SHP77 treated with DMSO at 0.1 percent for 48 hours (cell line): ENCODE data around the gene ECE2.

ENCODE experiments used
- DNase-seq: peaks from one replicate; lab custom pipeline; 2025; lab: John Stamatoyannopoulos, UW

ECE2 gene

DNA sequence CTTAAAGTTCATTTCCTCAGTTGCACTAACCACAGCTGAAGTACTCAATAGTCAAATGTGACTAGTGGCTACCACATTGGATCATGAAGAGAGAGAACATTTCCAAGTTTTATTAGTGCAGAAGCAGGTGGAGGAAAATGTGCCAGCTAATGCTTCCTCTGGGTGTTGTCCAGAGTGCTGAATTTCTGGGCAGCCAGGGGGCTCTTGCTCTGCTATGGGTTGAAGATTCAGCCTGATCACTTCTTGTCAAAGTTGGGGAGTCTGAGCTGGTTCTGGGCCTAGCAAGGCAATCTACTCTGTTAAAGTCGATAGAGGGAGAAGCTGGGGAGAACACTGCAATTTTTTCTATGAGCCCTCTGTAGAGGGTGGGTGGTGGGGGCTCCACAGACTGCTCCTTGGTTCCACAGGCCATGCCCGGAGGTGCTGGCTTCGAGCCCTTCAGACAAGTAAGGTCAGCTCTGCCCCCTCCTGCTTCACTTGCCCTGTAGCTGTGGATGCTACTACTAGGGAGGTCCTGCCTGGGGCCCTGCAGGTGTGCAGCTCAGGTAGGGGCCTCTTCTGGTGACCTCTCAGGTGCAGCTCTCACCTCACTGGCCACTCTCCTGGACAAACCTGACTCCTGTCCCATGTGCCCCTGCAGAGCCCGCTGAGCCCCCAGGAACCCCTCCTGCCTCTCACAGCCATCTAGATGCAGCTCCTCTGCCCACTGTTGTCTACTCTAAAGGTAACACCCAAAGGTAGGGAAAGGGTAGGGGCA is 35.3 kb upstream of the ECE2 start:
- DNase-seq = no peak

DNA sequence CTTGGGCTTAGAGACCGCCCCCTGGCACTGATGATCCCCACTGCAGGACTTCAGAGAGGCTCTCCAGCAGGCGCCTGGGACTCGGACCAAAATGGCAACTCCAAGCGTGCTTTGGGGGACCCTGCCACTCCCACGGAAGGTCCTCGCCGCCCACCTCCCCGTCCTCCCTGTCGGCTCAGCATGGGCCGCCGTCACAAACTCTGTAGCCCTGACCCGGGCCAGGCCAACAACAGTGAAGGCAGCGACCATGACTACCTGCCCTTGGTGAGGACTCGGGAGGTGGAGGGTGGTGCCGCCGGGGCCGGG is 34.7 kb upstream of the ECE2 start:
- DNase-seq = no peak

DNA sequence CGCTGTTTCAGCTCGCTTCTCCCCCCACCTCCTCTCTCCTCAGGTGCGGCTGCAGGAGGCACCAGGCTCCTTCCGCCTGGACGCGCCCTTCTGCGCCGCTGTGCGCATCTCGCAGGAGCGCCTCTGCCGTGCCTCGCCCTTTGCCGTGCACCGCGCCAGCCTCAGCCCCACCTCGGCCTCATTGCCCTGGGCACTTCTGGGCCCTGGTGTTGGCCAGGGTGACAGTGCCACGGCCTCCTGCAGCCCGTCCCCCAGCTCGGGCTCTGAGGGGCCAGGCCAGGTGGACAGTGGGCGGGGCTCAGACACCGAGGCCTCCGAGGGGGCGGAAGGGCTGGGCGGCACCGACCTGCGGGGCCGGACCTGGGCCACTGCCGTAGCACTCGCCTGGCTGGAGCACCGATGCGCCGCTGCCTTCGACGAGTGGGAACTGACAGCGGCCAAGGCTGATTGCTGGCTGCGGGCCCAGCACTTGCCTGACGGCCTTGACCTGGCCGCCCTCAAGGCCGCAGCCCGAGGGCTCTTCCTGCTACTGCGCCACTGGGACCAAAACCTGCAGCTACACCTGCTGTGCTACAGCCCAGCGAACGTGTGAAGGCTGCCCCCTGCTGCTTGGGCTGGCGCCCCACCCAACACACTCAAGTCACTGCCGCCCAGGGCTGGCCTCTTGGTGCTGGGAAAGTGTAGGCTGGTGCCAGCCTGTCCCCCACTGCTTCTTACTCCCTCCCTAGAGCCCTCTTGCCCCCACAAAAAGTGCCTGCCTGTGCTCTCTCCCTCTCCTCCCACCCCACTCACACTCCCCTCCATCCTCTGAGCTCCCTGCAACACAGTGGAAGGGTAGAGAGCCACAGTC is 34.1 kb upstream of the ECE2 start:
- peak; percentile 29 for DNase-seq

DNA sequence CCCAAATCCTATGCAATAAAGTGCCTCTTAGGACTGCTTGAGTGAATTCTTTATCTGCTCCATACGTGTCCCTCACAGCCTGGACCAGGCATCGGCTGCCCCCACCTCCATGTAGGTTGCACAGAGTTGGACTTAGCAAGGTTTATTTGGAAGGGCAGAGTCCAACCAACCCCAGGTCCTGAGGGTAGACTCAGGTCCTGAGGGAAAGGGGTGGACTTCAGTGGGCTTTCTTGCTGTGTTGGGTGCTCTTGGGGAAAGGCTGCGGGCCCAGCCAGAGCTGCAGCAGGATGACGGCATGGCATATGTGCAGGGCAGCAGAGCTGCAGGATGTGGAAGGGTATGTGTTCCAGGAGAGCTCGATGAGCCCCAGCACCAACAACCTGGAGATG is 33.5 kb upstream of the ECE2 start:
- DNase-seq = no peak

DNA sequence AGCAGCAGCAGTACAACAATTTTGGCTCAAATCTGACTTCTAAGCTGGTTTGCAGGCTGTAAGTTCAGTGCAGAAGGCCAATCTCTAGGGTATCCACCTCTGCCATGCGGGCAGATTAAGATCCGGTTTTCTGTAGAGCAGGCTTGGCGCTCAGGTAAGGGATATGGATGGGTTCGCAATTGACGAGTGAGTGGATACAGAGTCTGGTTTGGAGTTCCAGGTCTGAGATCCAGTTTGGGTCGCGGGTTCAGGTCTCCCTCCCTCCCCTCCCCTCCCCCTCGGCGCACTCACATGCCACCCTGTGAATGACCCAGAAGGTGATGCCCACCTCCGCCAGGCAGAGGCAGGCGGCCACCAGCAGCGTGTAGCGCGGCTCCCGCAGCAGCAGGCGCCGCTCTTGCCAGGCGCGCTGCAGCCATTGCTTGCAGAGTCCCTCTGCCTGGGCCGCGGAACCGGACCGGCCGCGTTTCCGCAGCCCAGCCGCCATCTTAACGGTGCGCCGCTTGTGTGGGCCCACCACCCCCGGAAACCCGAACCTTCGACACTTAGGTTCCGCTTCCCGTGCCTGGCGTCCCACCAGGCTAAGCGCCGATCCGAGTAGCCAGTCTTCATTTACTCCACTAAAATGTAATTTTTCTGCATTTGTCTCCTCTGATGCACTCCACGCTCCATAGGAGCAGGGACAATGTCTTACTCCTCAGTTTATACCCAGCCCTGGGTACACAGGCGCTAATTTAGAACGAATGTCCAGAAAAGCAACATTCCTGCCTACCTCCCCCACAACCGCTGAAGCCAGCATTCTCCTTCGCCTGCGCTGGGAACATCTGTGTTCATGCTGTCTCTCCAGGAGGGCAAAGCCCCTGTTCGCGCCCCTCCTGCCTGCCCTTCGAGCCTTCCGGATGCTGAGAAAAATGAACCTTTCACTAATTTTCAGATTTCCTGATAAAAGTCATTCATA is 27.1 kb upstream of the ECE2 start, which contains the start of gene ALG3:
TSS of gene ALG3 (minus strand) at position 509 of the 958 bp plus-strand sequence. CDS start at position 487, 22 bp downstream.
- peak; percentile 48 for DNase-seq

DNA sequence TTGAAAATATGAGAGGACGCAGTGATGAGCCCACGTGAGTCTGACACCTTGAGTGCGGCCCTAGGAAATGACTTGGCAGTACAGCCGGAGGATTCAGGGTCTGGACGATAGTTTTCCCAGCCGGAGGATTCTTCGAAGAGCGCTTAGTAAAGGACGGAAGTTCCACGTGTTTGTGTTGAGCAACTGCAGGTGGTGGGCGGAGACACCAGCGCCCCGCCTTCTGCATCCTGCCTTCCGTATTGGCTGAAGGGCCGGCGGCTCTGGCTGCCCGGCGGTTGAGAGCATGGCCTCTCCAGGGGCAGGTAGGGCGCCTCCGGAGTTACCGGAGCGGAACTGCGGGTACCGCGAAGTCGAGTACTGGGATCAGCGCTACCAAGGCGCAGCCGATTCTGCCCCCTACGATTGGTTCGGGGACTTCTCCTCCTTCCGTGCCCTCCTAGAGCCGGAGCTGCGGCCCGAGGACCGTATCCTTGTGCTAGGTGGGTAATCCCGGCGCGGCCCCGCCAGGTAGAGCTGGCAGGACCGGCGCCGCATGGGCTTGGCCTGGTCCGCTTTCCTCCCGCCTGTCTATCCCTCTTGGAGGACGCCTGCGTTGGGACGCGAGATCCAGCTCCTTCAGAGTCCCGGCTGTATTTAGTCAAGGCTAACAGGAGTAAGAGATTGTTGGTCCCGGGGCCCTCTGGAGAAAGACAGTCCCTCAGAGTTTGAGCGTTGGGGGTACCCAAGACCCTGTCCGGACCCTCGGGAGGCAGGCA is 26.2 kb upstream of the ECE2 start, which contains the start of gene EEF1AKMT4:
TSS of gene EEF1AKMT4 (plus strand) at position 261 of the 755 bp plus-strand sequence. CDS start at position 284, 23 bp downstream.
- DNase-seq = peak; percentile 96

DNA sequence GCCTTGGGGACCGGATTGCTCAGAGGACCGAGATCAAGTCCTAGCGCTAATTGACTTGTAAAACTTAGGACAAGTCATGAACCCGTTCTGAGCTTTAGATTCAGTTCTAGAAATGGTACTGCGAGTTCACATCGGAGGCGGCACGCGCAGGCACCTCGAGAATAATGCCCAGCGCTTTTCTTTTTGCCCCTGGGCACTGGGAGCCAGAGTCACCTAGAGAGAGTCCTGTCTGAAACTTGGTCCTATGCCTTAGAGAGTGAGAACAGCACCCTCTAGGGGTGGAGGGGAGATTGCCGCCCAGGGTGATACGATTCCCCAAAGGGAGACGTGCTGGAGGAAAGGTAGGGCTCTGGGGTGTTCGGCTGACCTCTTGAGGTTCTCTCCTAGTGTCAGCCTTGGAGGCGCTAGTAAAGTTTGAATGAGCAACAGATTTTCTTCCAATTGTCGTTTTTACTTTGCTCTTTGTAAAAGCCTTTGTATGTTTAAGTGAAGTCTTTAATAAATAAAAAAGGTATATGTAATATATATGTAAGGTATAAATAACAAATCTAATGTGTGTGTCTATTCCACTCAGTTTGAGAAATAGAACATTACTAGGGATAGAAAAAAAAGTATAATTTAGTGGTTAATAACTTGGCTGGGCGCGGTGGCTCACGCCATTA is 25.5 kb upstream of the ECE2 start:
- DNase-seq = peak; percentile 72

DNA sequence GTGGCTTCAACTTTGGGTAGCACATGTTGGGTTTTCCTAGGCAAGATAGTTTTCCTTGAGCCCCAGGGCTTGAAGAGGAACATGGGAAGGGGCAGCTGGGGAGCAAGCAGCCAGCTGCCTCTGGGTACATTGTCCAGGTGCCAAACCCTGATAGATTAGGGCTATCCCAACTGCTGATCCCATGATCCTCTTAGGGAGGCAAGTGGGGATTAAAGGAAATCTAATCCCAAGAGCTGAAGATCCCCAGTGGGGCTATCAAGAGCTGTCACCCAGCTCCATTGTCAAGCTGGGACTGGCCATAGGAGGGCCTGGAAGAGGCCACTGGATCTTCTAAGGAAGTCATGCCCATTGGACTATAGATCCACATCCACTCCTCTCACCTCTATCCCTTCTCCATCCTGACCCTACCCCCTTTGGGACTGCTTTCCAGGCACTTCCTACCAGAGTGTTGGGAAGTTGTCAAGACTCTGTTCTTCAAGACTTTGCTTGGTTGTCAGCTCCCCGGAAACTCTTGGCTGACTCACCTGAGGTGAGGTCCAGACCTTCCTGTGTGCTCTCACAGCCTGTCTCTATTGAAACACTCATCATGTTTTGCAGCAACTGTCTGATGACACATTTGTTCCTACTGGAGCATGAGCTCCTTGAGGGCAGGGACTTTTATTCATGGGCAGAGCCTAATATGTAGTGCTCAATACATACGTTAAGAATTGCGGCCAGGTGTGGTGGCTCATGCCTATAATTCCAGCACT is 20.4 kb upstream of the ECE2 start:
- DNase-seq = no peak

DNA sequence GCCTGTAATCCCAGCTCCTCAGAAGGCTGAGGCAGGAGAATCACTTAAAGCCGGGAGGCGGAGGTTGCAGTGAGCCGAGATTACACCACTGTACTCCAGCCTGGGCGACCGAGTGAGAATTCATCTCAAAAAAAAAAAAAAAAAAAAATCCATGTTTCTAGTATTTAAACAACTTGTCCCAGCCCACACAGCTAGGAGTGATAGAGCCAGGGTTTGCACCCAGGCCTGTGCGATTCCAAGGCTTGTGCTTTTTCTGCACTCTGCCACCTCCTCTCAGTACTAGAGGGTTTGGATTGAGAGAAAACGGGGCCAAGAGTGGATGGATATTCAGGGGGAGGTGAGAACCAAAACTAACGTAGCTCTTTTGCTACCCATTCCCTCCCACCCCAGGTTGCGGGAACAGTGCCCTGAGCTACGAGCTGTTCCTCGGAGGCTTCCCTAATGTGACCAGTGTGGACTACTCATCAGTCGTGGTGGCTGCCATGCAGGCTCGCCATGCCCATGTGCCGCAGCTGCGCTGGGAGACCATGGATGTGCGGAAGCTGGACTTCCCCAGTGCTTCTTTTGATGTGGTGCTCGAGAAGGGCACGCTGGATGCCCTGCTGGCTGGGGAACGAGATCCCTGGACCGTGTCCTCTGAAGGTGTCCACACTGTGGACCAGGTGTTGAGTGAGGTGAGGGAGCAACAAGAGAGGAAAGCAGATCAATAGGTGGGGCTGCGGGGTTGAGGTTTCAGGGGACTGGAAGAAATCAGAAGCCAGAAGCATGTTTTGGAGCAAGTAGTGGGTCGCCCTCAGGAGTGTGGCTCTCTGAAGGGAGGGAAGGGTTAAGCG is 18.5 kb upstream of the ECE2 start:
- no peak for DNase-seq

DNA sequence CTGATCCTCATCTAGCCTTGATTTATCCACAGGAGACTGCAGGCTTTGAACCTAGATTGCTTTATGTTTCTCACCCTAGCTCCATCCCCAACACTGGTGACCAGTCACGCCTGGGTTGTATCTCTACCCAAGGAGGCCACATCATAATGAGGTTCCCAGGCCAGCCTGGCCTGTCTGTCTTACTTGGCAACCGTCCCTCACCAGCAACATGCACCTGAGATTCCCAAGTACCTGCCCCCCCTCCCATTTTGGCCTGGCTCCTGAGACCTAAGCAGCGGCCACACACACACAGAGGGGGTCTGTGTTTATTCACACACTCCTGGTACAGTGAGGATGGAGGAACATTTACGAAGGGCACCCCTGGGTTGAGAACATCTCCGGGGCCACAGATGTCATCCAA is 16.9 kb upstream of the ECE2 start:
- DNase-seq = no peak

DNA sequence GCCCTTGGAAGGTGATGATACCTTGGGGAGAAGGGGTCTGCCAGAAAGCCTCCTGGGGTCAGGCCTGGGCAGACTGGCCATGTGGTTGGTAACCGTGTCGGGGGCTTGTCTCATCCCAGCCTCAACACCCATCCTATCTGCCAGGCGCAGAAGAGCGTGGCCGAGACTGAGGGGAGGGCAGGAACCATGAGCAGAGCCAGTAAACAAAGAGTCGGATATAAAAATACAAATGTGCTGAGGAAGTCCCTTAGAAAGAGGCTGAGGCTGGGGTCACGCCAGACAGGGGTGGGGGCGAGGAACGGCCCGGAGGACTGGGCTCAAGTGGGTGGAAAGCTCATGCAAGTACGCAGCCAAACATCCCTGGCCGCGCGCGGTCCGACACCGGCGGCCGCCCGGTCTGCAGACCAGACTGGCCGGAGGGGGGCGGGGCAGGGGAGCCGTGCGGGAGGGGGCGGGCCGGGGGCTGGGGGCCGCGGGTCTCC is 16.4 kb upstream of the ECE2 start:
- DNase-seq = no peak

DNA sequence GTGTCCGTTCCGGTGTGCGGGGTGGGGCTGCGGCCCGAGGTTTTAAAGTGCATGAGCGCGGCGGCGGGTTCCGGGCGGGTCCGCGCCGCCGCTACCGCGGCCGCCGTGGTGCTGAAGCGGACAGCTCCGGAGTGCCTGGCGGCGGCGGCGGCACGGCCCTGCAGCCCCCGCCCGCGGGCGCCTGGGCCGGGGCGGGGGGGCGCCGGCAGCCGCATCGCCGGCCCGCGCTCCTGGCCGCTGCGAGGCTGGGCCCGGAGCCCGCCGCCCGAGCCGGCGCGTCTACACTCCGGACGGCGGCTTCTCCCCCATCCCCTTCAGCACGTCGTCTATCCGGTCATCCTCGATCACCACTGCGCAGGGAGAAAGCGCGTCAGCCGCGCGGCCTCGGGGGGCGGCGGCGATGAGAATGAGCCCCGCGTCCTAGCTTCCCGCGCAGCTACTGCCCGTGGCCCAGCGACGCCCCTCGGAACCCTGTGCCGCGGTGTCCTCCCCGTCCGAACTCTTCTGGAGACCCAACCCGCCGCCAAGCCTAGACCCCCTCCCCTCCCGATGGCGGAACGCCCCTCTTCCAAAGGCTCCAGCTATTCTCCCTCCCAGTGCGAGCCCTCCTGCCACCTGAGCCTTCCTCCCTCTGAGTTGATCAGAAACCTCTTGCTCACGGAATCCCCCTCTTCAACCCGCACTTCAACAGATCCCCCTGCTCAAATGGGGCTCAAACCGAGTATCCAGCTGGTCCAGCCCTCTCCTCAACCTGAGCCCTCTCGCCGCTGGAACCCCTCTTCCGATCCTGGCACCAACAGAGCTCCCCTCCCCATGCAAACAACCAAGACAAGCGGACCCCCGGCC is 15.7 kb upstream of the ECE2 start:
- no peak for DNase-seq

DNA sequence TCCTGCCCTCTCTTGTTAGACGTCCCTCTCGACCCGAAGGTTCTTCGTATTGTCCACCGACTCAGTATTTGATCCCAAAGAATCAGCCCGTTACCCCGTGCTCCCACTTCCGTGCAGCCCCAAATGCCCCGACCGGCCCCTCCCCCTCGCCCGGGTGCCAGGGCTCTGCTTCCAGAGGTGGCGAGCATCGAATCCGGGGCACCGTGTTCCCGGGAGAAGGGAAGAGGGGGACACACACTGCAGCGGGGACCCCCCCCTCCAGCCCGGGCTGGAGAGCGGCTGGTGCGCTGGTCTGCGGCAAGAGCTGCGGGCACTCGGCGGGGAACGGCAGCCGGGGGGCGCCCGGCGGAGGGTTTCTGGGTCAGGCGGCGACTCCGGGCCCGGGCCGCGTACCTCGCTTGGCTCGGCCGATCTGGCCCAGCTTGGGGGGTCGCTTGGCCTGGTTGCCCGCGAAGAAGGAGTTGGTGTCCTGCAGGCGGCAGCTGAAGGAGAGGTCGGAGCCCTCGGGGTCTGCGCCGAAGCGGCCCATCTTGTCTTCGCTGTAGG is 15.0 kb upstream of the ECE2 start:
- no peak for DNase-seq

DNA sequence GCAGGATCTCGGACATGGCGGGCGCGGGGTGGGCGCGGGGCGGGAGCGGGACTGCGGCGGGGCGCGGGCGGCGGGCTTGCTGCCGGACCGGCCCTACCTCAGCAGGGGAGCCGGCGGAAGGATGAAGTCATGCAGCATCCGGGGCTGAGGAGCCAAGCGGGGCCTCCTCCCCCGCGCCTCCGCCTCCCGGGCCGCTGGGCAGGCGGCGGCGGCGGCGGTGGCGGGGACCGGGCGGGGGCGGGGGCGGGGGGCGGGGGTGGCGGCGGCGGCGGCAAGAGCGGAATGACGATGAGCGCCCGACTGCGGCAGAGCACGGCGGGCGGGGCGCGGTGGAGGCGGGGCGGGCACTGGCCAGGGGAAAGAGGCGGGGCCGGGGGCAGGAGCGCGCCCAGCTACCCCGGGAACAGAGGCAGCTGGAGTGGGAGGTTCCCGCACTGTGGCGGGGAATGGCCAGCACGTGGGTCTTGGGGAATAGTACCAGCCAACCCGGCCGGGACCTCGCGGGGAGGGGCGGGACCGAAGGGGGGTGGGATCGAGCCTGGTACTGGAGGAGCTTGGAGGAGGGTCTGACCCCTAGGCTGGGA is 14.5 kb upstream of the ECE2 start, which contains the start of gene CAMK2N2:
TSS of gene CAMK2N2 (minus strand) at position 284 of the 584 bp plus-strand sequence. CDS start at position 16, 268 bp downstream.
- DNase-seq = peak; percentile 70

DNA sequence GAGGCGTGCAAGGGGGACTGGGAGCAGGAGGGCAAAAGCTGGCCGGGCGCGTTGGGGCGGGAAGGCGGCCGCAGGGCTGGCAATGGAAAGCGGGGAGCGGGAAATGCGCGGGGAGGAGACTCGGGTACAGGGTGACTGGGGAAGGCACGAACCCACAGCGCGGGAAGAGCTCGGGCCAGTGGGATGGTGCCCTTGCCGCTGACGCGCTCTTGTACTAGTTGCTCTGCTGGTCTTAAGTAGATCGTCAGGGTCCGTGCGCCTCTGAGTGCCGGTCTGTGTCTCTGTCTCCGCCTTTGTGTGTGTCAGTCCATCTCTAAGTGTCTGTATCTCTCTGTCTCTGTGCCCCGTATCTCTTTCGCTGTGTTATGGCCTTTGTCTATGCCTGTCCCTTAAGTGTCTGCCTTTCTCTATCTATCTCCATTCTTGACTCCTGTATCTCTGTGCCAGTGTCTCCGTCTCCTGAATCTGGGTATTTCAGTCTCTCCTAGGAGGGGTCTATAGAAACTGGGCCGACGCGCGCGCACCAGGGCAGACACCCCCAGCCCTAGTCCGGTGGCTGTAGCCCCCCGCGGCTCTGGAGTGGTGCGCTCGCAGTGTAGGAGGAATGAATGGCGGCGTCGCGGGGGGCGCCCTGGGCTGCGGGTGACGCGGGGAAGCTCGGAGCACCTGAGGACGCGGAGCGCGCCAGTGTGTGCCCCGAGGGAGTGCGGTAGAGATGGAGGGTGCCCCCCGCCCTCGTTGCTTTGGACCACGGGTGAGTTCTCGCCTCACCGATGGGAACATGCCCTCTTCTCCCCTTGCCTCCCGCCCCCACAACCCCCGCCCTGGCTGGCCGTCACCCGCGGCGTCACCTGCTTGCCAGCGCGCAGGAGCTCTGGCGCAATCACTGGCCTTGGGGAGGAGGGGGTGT is 13.7 kb upstream of the ECE2 start:
- DNase-seq = peak; percentile 56

DNA sequence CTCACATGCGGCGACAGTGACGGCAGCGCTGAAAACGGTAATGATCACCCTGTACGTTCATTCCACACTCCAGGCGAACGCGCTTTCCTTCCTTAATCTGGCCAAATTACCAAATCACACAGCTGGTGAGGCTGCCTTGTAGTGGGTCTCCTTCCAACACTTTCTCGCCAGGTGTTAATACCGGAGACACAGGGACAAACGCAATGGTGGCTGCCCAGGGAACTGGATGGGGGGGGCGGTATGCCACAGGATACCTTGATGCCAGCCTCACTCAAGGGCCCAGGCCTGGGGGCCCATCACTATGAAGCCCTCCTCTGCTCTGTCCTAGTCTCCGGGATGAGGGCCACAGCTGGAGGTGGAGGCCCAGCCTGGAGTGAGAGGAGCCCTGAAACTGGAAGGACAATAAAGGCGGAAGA is 13.1 kb upstream of the ECE2 start:
- no peak for DNase-seq
